Keratinocyte (primary cell): ENCODE results near the gene ANTXRL. TPM values are rescaled to one million over a fixed set of nuclear protein-coding genes. Genes with fewer than 3 reads are reported as not detected.

ENCODE experiments used
- DNase-seq: peaks from one replicate; pipeline ENCODE4 v3.0.0-alpha.2; 2011; ENCODE audit warnings: low read depth, missing footprints, low spot score
- FAIRE-seq: peaks from 2 replicates; lab custom pipeline; 2011; peaks lifted over from hg19 to GRCh38; lab: Jason Lieb, UNC
- H2AFZ ChIP-seq: 2 replicates; pipeline ENCODE4 v1.6.0; 2012; ENCODE audit warnings: low read length, control low read depth, inconsistent platforms; ENCODE audit not compliant: control insufficient read depth
- H3K27ac ChIP-seq: 2 replicates; pipeline ENCODE4 v1.5.1; 2011; ENCODE audit warnings: low read length; ENCODE audit not compliant: control insufficient read depth, insufficient read depth
- H3K27me3 ChIP-seq: 3 replicates; pipeline ENCODE4 v1.6.0; 2011; ENCODE audit warnings: low read length; ENCODE audit not compliant: control insufficient read depth, insufficient read depth; ENCODE audit errors: extremely low read depth
- H3K36me3 ChIP-seq, 2 experiments: 2 replicates in 1 of 2; 3 replicates in 1 of 2; pipeline ENCODE4 v1.5.1; 2011; ENCODE audit warnings: low read length in 2 of 2, mild to moderate bottlenecking in 1 of 2; ENCODE audit not compliant: control insufficient read depth in 2 of 2, insufficient read depth in 2 of 2; ENCODE audit errors: extremely low read depth in 1 of 2
- H3K4me1 ChIP-seq: 3 replicates; pipeline ENCODE4 v1.5.1; 2011; ENCODE audit warnings: low read length; ENCODE audit not compliant: control insufficient read depth, insufficient read depth; ENCODE audit errors: extremely low read depth
- H3K4me2 ChIP-seq: 3 replicates; pipeline ENCODE4 v1.6.0; 2011; ENCODE audit warnings: low read depth, low read length; ENCODE audit not compliant: control insufficient read depth, insufficient read depth; ENCODE audit errors: extremely low read depth
- H3K4me3 ChIP-seq, 3 experiments: fragments of 200-600 bp in 1 of 3; sonication (generic) in 1 of 3; 2 replicates in 2 of 3; 3 replicates in 1 of 3; pipeline ENCODE4 v1.5.1; 2011 to 2016; ENCODE audit warnings: low read length in 3 of 3, mild to moderate bottlenecking in 3 of 3, control low read depth in 2 of 3, inconsistent platforms in 1 of 3, low read depth in 1 of 3, mixed read lengths in 1 of 3, mixed run types in 1 of 3, moderate library complexity in 1 of 3; ENCODE audit not compliant: control insufficient read depth in 2 of 3, insufficient read depth in 2 of 3; ENCODE audit errors: extremely low read depth in 1 of 3
- H3K79me2 ChIP-seq: 2 replicates; pipeline ENCODE4 v1.6.0; 2012; ENCODE audit warnings: low read length; ENCODE audit not compliant: control insufficient read depth, insufficient read depth
- H3K9ac ChIP-seq: 3 replicates; pipeline ENCODE4 v1.6.0; 2011; ENCODE audit warnings: low read length; ENCODE audit not compliant: control insufficient read depth, insufficient read depth; ENCODE audit errors: extremely low read depth
- H3K9me1 ChIP-seq: 3 replicates; pipeline ENCODE4 v1.6.0; 2011; ENCODE audit warnings: low read length; ENCODE audit not compliant: control insufficient read depth, insufficient read depth; ENCODE audit errors: extremely low read depth
- H3K9me3 ChIP-seq: 2 replicates; pipeline ENCODE4 v1.5.1; 2012; ENCODE audit warnings: low read depth, low read length; ENCODE audit not compliant: control insufficient read depth
- H4K20me1 ChIP-seq: 3 replicates; pipeline ENCODE4 v1.6.0; 2011; ENCODE audit warnings: low read length; ENCODE audit not compliant: control insufficient read depth, insufficient read depth; ENCODE audit errors: extremely low read depth
- CTCF ChIP-seq, 3 experiments: IDR thresholded peaks in 1 of 3; conservative IDR thresholded peaks in 1 of 3; optimal IDR thresholded peaks in 1 of 3; 2 replicates in 2 of 3; 3 replicates in 1 of 3; pipeline versions ENCODE3 to v1.5.1; 2011; ENCODE audit warnings: low read length in 3 of 3, mild to moderate bottlenecking in 3 of 3, moderate library complexity in 2 of 3, control low read depth in 1 of 3, inconsistent platforms in 1 of 3; ENCODE audit not compliant: insufficient read depth in 2 of 3; ENCODE audit errors: extremely low read depth in 1 of 3
- EZH2 ChIP-seq: IDR thresholded peaks from one replicate; pipeline ENCODE4 v1.6.1; 2012; ENCODE audit warnings: inconsistent platforms, mild to moderate bottlenecking, low read length, moderate library complexity
- dilution Hi-C: fragments of 300-500 bp; cut with MboI; formaldehyde crosslinking; loops from one replicate; pipeline ENCODE4 v1.7.0; 2020; ENCODE audit warnings: low sequenced_read_pairs; ENCODE audit not compliant: extremely low pct_ligation_motif_present
- polyA plus RNA-seq, 5 experiments: library from polyadenylated mRNA; depleted of rRNA in 3 of 5; stranded (reverse) in 3 of 5; stranded (forward) in 1 of 5; unstranded in 1 of 5; fragments of >200 nt; gene quantifications; 1 replicate in 1 of 5; 2 replicates in 3 of 5; 3 replicates in 1 of 5; pipeline versions ENCODE4 v1.2.1 to v1.2.3, GENCODE V29; 2011 to 2012; ENCODE audit warnings: missing spikeins in 2 of 5, low read depth in 1 of 5, low replicate concordance in 1 of 5

ANTXRL gene
- polyA plus RNA-seq, 1 donor (not counting 4 experiments of a cell fraction or from before 2014, with no cell fraction given): not detected

GRCh38 chr10:46263831-46264268 is 22.9 kb upstream of the ANTXRL start:
- dilution Hi-C loops: no loop called here
- Histone ChIP-seq H3K9me1 (no peaks in the 10 kb centered on the region), H3K27me3 (no peaks in the 10 kb centered on the region), H4K20me1 (no peaks in the 10 kb centered on the region), H3K27ac (no peak overlapping the region), H3K4me1 (no peaks in the 10 kb centered on the region), H2AFZ (no peak overlapping the region), H3K79me2 (no peaks in the 10 kb centered on the region), H3K4me3 (no peak overlapping the region), H3K9me3 (no peaks in the 10 kb centered on the region), H3K36me3 (no peaks in the 10 kb centered on the region), H3K4me2 (no peak overlapping the region), H3K9ac (no peak overlapping the region)
- TF ChIP-seq EZH2 (no peak), CTCF (optimal IDR thresholded peaks at IDR 0.05 in 1 of 3, IDR thresholded peaks at IDR 0.05 in 1 of 3, conservative IDR thresholded peaks at IDR 0.05 in 1 of 3; ENCODE audit: extremely low read depth in 1 of 3, insufficient read depth in 2 of 3, low read length in 3 of 3) (no peak)
- DNase-seq: no peak
- no peak for FAIRE-seq

GRCh38 chr10:46264336-46264735 is 22.5 kb upstream of the ANTXRL start:
- Histone ChIP-seq H3K36me3 (no peaks in the 10 kb centered on the region), H3K27me3 (no peaks in the 10 kb centered on the region), H3K9me3 (no peaks in the 10 kb centered on the region), H3K4me1 (no peaks in the 10 kb centered on the region), H3K9ac (no peak overlapping the region), H3K4me3 (no peak overlapping the region), H3K4me2 (no peak overlapping the region), H4K20me1 (no peaks in the 10 kb centered on the region), H3K27ac (no peak overlapping the region), H3K79me2 (no peaks in the 10 kb centered on the region), H3K9me1 (no peaks in the 10 kb centered on the region), H2AFZ (no peak overlapping the region)
- FAIRE-seq (no peak), DNase-seq (no peak)
- no peak for TF ChIP-seq EZH2
- TF ChIP-seq CTCF (optimal IDR thresholded peaks at IDR 0.05 in 1 of 3, IDR thresholded peaks at IDR 0.05 in 1 of 3, conservative IDR thresholded peaks at IDR 0.05 in 1 of 3; ENCODE audit: extremely low read depth in 1 of 3, insufficient read depth in 2 of 3, low read length in 3 of 3): no peak
- dilution Hi-C loops: no loop called here
